Left ventricle myocardium superior (tissue), 1 donor: ENCODE results near the gene MALRD1. TPM values are rescaled to one million over a fixed set of nuclear protein-coding genes. Genes with fewer than 3 reads are reported as not detected.

Source experiments
- ATAC-seq: fragments of 200-7000 bp; cut with Tn5 transposase; one replicate; pipeline ENCODE4 v1.9.1; 2020; ENCODE audit warnings: mild to moderate bottlenecking, moderate library complexity
- DNase-seq: peaks from one replicate; pipeline ENCODE4 v3.0.0-alpha.2; 2020
- intact Hi-C: fragments of 100-400 bp; cut with micrococcal nuclease; formaldehyde crosslinking; loops from one replicate; pipeline ENCODE4 v1.11.0; 2022
- total RNA-seq: library from RNA; stranded (reverse); fragmentation: NEBNext Ultra II Directional; extraction: Animal tissue kit (Norgen Biotek cat#: 25700); gene quantifications from one replicate; pipeline ENCODE4 v1.2.1, GENCODE V29; 2021
- donor health status: DM: no; HTN: yes; CAD: no; lungs with severe emphysema.

The MALRD1 gene
- total RNA-seq, 1 donor from 2014 or later: 0.99 TPM

DNA sequence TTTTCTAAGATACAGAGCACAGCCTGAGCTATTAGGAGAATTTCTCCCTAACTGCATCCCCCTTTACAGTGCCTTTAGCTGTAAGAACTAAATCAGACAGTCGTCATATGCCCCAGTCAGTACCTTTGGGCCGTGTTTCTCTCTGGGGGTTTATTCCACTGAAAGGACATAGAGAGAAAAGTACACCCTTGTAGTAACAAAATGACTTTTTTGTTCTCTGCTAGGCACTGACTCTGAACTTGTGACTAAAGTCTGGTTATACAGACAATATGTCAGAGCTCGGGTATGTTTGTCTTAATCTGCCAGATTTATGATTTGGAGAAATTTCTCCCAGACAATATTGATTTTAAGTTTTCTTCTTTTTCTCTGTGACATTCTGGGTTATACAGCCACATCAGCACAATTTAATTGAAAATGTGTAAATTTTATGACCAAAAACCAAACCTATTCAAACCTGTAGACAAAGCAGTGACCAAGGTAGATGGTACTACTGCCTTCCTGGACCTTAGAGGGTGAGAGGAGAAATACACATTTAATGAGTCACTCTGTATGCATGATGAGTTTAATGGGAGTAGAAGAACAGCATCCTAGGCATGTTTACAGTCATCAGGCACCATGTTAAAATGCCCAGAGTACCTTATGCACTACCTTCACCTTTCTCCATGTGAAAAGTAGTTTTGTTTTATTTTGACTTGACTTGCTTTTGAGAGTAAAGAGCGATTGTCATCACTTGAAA is 611.5 kb downstream of the MALRD1 start:
- intact Hi-C loops: no loop called here
- peak; percentile 72 for ATAC-seq

DNA sequence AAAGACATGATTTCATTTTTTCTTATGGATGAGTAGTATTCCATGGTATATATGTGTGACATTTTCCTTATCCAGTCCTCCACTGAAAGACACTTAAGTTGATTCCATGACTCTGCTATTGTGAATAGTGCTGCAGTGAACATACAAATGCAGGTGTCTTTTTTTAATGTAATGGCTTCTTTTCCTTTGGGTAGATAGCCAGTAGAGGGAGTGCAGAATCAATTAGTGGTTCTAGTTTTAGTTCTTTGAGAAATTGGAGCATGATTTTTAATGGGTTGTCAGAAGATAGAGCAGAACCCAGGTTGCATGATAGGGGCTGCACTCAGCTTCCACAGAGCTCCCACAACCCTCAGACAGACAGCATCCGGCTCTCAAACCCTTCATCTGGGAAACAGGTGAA is 614.7 kb downstream of the MALRD1 start:
- intact Hi-C loops: no loop called here
- no peak for ATAC-seq
- no peak for DNase-seq

More for the DNA sequence above, 611.5 kb downstream of the MALRD1 start:
- DNase-seq: no peak

DNA sequence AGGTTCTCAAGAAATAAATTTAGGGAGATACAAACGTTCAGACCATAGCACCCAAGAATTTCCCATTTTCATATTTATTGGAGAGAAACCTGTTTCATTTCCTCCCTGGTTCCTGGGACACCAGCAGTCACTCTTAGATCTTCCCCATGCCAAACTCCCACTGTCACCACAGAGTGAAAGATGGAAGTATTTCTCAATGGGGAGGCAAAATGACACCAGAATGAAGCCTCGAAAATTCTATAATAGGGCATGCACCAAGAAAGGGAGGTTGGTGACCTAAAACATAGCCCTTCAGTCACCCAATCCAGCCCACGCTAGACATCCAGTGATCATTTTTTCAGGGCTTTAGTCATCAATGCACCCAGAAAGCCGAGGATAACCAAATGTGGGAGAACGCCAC is 619.5 kb downstream of the MALRD1 start:
- no peak for DNase-seq
- intact Hi-C loops: no loop called here
- no peak for ATAC-seq

DNA sequence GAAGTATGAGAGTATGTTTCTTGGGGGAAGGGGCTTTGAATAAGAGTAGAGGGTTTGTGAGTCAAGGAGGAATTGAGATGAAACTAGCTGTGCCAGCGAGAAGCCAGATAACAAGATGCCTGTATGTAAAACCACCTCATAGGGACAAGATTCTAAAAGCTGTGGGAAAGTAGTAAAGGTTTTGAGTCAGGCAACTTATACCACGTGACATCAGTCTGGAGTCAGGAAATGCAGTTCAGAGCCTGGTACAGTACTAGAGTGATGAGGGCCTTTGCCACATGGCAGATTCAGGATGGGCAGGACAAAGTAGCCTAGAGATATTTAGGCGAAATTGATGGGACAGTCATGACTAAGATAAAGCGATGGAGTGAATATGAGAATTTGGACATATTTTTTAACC is 627.5 kb downstream of the MALRD1 start:
- intact Hi-C loops: no loop called here
- DNase-seq: no peak
- no peak for ATAC-seq

DNA sequence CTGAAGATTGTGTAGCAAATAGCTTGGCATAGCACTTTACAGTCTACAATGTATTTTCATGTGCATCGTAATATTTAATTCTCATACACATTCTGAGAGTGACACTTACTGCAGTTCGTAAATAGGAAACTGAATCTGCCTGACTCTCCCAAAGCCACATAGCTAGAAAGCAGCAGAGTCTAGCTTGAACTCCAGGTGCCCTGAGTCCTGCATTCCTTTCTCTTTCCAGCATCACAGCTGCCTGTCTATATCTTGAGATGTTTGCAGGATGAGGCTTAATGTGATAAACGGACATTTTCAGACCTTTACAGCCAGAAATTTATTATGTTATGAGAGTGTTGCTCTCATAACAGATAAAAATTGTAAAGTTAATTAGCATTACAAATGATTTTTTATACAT is 634.8 kb downstream of the MALRD1 start:
- intact Hi-C loops: no loop called here
- ATAC-seq: no peak

DNA sequence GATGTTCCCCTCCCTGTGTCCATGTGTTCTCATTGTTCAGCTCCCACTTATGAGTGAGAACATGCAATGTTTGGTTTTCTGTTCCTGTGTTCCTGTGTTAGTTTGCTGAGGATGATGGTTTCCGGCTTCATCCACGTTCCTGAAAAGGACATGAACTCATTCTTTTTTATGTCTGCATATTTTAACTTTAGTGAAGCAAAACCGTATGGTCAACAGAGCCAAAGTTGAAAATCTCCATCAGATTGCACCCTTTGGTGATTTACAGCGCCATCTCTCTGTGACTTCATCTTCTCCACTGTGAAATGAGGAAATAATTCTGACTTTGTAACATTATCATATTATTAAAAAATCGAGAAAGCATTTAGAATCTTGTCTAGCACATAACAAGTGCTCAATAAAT is 635.4 kb downstream of the MALRD1 start:
- ATAC-seq (no peak), DNase-seq (no peak)
- intact Hi-C loops: no loop called here

More for the DNA sequence above, 634.8 kb downstream of the MALRD1 start:
- DNase-seq: no peak

DNA sequence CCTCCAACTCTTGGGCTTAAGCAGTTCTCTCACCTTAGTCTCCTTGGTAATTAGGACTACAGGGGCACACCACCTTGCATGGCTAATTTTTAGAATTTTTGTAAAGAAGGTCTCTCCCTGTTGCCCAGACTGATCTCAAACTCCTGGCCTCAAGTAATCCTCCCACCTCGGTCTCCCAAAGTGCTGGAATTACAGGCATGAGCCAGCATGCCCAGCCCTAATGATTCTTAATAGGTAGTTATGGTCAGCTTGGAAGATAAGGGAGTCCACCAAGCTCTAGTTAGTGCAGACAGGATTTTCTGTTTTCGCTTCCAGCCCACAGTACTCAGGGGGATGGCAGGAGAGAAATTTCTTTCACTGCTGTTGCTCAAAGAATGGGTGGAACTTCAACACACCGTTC is 639.7 kb downstream of the MALRD1 start:
- DNase-seq (no peak), ATAC-seq (no peak)
- intact Hi-C loops: no loop called here

DNA sequence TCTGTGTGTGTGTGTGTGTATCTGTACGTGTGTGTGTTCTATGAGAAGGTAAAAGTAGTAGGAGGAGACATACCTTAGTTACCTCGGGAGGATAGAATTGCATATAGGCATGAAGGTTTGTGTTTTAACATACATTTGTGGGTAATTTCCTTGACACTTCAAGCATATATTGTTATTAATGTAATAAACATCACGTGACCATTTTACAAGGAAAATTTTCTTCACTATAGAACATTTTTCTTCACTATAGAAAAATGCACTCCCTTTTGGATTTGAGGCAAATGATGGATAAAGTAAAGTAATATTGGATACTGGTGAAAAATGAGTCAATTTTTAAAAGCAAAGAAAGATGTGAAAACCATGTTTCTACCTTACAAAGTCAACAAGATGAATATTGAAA is 640.6 kb downstream of the MALRD1 start:
- DNase-seq: no peak

DNA sequence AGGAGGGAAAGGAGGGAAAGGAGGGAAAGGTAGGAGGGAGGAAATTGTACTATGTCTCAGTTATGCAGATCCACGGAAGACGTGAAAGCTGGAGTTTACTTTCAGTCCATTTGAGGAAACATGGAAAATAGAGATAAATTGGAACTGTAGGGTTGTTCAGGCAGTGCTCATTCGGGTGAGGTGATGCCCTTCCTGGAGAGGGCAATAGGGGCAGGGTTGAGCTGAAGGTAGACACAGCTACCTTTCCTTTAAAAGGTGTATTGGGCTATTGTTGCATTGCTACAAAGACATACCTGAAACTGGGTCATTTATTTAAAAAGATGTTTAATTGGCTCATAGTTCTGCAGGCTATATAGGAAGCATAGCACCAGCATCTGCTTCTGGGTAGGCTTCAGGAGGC is 650.7 kb downstream of the MALRD1 start:
- DNase-seq (no peak), ATAC-seq (no peak)
- intact Hi-C loops: no loop called here

More for the DNA sequence above, 640.6 kb downstream of the MALRD1 start:
- ATAC-seq: no peak
- intact Hi-C loops: no loop called here

DNA sequence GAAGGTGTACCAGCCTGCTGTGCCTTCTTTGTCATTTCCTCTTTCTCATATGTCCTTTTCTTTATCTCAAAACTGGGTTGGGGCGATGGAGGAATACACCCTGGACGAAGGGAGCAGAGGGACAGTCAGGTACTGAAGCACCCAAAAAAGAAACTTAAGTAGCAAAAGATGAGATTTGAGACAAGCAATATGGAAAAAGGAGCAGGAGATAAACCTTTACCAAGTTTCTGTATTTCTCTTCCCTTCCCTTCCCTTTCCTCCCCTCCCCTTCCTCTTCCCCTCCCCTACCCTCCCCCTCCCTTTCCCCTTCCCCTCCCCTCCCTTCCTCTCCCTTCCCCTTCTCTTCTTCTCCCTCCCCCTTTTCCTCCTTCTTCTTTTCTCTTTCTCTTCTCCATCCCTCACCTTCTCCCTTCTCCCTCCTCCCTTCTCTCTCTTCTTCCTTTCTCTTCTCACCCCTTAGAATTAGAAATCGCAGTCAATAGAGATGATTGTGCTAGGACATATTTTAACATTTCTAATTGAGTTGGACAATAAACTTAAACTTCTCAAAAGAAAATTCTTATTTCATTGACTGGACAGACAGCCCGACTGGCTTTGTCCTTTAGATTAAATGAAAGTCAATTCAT is 652.9 kb downstream of the MALRD1 start:
- ATAC-seq: no peak
- intact Hi-C loops: no loop called here
- no peak for DNase-seq

DNA sequence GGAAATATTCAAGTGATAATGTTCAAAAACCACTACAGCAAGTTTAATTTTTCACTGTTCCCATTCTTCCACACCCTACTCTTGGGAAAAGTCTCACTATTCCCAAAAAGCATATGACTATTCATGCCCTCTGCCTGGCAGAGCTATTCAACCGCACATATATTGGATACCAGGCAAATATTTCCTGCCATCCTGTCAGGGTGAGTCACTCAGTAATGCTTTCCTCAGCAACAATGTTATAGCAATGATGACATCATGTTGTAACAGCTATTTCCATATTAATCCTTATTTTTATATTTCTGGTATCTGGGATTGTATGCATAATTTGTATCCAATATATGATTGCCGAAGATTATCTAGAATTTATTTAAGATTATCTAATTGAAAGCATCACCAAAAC is 653.6 kb downstream of the MALRD1 start:
- intact Hi-C loops: no loop called here
- ATAC-seq: no peak
- no peak for DNase-seq

DNA sequence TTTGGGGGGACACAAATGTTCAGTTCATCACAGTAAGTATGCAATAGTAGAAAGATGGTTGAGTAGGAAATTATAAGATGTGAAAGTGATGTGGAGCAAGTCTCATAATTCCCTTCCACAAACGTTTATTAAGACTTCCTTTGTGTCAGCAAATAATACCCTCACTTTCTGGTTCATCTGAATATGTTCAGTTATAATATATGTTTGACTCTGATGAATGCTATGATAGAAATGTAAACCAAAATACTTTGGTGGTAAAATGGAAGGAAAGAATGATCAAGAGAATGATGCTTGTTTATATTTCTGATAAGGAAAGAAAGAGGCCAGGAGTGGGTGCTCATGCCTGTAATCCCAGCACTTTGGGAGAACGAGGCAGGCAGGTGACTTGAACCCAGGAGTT is 655.9 kb downstream of the MALRD1 start:
- intact Hi-C loops: no loop called here
- DNase-seq (no peak), ATAC-seq (no peak)

DNA sequence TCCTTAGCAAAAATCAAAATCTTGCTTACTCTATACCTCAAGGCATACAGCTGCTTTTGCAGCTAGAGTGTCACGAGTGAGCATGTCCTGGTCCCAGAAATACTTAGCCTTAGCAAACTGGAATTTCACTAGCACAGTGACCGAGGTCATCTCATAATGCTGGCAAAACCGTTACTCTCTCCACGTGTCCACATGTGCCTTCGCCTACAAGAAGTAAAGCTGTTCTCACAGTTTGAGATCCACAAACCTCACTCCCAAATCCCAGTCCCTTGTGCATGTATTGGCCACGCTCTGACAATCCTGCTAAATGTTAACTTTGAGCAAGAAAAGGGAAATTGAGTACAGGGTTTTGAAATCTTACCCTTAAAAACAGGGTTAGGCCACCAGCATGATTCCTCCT is 656.6 kb downstream of the MALRD1 start:
- intact Hi-C loops: no loop called here
- ATAC-seq (peak; percentile 64), DNase-seq (no peak)

DNA sequence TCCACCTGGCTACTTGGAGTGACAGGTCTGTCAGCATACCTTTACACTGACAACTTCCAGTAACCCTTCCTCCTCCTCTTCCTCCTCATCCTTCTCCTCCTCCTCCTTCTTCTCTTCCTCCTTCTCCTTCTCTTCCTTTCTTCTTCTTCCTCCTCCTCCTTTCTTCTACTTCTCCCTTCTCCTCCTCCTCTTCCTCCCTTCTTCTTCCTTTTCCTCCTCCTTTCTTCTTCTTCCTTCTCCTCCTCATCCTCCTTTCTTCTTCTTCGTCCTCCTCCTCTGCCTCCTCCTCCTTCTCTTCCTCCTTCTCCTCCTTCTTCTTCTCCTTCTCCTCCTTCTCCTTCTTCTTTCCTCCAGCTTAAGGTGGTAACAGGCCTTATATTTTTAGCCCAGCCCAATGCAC is 658.3 kb downstream of the MALRD1 start:
- no peak for DNase-seq
- ATAC-seq: no peak
- intact Hi-C loops: no loop called here

DNA sequence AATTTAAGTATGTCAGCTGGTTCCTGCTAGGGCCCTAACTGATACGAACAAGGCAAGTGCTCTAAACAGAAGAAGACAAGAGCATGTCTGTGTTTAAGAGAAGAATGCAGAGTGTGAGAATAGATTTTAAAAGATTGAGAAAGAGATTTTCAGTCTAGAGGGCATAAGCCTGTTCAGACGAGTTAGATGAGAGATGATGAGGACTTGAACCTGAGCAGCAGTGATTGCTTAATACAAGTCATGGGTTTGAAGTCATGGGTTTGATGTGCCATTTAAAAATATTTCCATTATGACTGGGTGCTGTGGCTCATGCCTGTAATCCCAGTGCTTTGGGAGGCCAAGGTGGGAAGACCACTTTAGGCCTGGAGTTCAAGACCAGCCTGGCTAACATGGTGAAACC is 658.8 kb downstream of the MALRD1 start:
- no peak for DNase-seq
- no peak for ATAC-seq
- intact Hi-C loops: no loop called here

DNA sequence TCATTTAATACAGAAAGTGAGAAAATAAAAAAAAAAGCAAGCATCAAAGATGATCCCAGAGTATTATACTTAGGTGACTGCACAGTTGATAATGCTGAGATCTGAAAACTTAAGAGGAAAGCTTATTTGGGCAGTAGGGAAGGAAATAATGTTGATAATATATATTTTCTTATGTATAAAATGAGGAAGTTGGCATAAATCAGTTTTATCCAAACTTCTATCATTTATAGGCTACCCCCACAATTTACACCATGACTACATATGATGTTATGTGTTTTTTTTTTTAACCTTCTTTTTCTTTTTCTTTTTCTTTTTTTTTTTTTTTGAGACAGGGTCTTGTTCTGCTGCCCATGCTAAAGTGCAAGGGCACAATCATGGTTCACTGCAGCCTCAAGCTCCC is 659.4 kb downstream of the MALRD1 start:
- ATAC-seq (no peak), DNase-seq (no peak)
- intact Hi-C loops: no loop called here

DNA sequence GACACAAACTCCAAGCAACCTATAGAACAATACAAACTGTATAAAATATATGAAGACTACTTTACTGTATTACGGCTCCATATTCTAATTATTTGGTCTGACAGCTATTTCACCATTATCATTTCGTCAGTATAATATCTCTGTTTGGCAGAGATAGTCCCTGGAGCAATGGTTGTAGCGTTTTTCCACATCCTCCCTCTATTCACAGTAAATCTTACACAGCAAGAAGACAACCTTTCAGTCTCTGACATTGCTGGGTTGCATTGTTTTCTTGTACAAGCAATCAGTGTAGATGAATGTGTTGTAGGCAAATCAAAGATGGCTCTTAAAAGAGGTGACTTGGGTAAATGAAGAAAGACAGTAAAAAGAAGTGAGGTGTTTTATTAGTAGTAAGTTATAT is 662.0 kb downstream of the MALRD1 start:
- no peak for ATAC-seq
- no peak for DNase-seq
- intact Hi-C loops: no loop called here

DNA sequence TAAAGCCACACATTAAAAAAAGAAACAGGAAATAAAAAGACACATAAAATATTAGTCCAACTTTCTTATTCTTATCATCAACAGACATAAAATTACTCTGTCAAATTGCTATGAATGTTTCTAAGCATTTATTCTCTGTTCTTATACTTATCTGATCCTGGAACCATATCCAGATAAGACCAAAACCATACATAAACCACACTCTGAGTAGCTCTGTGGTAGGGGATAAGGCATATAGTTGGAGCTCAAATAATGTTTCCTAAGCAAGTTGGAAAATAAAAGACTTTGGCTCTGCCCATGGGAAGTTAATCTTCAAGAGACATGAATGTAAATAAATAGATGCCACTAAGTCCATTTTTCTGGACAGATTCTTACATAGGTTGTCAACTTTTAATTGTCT is 664.6 kb downstream of the MALRD1 start:
- DNase-seq: no peak
- intact Hi-C loops: no loop called here
- no peak for ATAC-seq

DNA sequence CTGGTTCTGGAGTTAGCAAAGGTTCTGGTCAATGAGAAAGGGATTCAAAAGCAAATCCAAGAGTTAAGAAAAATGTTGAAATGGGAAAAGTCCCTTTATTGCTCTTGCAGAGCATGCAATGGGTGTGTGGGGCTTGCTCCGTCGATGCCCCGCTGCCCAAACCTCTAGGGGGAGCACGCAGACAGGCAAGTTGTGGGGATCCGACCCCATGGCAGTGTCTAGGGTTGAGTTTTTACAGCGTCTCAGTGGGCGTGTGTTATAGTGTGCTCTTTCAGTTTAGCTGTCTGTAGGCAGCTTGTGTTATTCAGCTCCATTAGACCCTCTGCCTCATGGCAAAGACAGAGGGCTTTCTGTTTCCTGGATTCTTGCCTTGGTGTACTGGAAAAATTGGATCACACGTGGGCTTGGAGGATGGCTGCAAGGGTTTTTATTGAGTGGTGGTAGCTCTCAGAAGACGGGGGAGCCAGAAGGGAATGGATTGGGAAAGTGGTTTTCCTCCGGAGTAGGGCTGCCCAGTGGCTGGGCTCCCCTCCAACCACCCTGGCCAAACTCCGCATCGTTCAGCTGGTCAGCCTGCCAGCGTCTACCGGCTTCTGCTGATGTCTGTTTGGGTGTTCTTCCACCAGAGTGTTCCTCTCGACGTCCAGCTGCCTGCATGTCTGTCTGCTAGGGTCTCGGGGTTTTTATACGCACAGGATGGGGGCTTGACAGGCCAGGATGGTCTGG is 665.4 kb downstream of the MALRD1 start:
- DNase-seq (peak; percentile 27), ATAC-seq (no peak)
- intact Hi-C loops: no loop called here

DNA sequence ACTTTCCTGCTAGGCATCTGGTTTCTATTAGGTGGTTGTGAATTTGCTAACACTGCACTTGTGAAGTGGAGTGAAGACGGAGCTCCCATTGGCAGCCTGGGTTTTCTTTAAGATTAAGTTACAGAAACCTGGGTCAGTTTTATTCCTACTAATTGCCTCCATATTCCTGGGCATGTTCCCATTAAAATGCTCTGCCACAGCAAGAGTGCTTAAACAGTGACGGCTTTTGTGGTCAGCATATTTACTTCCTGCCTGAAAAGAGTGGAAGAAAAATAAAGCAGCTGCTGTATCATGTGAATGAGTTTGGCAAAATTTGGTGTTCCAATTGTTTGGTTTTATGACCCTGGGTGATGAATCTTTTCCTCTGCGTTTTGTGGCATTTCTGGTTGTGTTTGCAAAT is 670.7 kb downstream of the MALRD1 start:
- no peak for DNase-seq
- intact Hi-C loops: no loop called here
- ATAC-seq: no peak

DNA sequence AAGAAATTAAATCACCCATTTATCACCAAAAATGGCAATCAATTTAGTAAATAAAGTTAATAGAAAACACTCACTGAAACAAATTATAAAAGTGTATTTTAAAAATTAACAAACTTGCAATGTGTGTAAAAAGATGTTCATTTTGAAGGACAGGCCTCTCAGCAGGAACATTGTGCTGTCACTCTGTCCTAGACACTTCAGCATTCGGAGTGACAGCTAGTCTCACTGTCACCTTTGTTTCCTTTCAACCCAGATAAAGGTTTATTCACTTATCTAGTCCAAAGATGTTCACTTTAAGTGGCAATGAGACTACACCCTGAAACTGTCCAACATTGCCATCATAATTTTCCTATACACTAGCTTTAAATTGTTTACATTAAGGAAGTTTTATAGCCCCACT is 675.7 kb downstream of the MALRD1 start:
- intact Hi-C loops: no loop called here
- ATAC-seq (no peak), DNase-seq (no peak)
